Measurements from ENCODE around the gene CHMP4B.

The CHMP4B gene

DNA sequence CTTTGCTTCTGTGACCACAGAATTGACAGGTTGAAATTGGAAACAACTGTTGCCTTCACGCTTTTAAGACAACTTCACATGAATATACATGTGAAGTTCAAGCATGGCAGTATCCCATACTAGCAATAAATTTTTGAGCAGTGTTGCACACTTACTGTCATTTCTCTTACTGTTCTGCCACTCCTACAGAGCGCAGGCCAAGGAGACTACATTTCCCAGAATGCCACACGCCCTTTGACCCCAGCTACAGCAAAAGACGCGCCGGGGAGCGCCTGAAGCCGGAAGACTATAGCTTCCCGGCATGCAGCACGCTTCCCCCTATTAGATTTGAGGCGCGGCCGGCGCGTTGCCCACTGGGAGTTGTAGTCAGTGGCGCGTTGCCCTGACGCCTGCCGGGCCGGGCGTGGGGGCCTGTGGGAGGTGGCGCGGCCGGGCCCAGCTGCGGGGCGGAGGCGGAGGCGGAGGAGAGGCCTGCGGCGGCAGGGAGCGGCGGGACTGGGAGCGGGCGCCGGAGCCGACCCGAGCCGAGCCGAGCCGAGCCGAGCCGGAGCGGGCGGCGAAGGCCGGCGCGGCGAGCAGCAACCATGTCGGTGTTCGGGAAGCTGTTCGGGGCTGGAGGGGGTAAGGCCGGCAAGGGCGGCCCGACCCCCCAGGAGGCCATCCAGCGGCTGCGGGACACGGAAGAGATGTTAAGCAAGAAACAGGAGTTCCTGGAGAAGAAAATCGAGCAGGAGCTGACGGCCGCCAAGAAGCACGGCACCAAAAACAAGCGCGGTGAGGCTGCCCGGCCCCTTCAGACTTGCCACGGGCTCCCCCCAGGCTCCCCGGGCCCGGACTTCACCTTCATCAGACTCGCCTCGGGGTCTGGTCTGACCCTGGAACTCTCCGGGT is at the start of gene CHMP4B:
Gene CHMP4B (plus strand): TSS at position 464 of the 891 bp plus-strand sequence. CDS start 121 bp downstream, at position 585.
- DNase-seq, result peak; percentile 99

DNA sequence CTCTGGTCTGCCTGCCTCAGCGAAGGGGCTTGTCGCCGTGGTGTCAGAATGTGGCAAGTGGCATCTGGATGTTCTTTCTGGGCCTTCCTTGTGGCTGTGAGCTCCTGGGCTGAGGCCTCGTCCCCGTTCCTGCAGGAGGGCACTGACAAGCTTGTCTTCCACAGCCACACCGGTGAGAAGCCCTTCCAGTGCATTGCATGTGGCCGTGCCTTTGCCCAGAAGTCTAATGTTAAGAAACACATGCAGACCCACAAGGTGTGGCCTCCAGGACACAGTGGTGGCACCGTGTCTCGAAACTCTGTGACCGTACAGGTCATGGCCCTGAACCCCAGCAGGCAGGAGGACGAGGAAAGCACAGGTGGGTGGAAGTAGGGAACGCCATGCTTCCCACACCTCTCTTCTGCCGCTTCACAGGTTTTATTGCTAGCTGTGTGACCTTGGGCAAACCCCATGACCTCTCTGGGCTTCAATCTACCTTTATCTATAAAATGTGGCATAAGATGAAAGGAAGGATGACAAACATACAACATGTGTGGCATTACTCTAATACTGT is 49.4 kb upstream of the CHMP4B start:
- DNase-seq, result no peak

DNA sequence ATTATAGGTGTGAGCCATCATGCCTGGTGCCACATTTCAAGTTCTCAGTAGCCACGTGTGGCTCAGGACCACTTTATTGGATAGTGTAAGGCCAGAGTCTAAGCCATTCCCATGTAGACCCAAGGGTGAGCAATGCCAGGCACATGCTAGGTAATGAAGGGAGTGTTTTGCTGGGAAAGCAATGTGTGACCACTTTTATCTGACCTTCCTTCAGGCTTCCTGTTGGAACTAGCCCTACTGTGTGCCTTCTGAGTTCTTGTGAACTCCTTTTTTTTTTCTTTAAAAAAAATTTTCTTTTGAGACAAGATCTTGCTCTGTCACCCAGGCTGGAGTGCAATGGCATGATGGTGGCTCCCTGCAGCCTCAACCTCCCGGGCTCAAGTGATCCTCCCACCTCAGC is 46.0 kb upstream of the CHMP4B start:
- no peak for DNase-seq

- no peak for DNase-seq
Observed at GRCh38 chr20:33765592-33765991, 45.6 kb upstream of the CHMP4B start.

- no peak for DNase-seq
Observed at GRCh38 chr20:33766686-33767085, 44.5 kb upstream of the CHMP4B start.

DNA sequence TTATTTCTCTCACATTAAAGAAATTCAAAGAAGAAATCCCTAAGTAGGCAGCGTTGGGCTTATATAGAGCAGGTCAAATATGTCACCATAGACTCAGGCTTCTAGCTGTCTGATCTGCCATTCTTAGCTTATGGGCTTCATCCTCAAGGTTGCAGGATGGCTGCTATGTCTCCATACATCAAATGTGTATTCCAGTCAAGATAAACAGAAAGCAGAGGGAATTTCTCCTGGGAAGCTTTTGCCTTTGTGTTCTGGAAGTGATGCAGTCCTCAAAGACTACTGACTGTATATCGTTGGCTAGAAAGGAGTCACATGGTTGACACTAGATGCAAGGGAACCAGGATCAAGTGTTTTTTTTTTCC is 43.4 kb upstream of the CHMP4B start:
- DNase-seq, result no peak

DNA sequence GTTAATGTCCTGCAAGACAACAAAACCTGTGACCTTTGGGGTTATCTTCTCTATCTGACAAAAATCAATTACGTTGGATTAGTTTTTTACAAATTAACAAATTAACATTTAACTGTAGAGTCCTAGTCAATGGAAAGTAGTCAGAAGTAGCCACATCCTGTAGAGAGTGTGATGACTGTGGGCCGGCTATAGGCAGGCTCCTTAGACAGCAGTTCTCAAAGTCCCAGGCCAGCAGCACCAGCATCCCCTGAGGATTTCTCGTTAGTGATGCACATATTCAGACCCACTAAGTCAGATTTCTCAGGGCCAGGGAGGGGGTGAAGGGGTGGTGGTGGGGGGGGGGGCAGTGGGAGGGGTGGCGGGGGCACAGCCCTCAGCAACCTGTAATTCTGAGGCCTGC is 42.1 kb upstream of the CHMP4B start:
- DNase-seq, result no peak

DNA sequence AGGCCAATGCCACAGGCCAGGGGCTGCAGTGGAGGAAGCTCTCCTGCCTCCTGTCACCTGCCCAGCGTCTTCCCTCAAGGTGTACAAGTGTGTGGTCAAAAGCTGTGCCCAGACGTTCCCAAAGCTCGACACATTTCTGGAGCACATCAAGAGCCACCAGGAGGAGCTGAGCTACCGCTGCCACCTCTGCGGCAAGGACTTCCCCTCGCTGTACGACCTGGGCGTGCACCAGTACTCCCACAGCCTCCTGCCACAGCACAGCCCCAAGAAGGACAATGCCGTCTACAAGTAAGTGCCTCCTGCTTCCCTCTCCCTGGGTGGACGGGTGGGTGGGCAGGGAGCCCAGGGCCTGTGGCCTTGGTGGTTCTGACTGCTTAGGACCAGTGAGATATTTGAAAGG is 41.1 kb upstream of the CHMP4B start:
- DNase-seq, result no peak

- no peak for DNase-seq
Observed at GRCh38 chr20:33771938-33772337, 39.2 kb upstream of the CHMP4B start.

GRCh38 chr20:33772439-33772838 is 38.7 kb upstream of the CHMP4B start:
- DNase-seq, result no peak

GRCh38 chr20:33773412-33774089 is 37.6 kb upstream of the CHMP4B start:
- peak; percentile 16 for DNase-seq

GRCh38 chr20:33777816-33778215 is 33.3 kb upstream of the CHMP4B start:
- no peak for DNase-seq

DNA sequence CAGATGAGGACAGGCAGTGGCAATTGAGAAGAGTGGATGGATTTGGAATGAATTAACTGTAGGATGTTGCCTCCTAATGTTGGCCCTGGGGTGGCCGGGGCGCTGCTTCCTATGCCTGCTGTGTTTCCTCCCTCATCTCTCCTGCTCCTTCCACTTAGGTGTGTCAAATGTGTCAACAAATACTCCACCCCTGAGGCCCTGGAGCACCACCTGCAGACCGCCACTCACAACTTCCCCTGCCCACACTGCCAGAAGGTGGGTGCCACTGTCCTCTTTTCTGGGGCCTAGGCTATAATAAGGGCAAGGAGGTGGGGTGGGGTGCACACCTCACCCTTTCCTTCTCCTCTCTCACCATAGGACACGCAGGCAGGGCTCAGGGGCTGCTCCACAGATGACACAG is 30.0 kb upstream of the CHMP4B start:
- no peak for DNase-seq

DNA sequence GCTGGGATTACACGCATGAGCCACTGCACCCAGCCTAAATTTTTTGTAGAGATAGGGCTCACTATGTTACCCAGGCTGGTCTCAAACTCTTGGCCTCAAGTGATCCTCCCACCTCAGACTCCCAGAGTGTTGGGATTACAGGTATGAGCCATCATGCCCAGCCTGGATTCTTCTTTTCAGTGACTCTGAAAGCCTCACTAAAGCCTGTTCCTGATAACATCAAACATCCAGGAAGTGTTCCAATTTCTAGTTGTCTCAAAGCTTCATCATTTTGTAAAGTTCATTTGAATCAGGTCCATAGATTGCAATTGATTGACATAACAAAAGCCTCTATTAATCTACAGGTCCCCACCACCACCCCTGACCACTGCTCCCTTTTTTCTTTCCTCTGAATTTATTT is 29.2 kb upstream of the CHMP4B start:
- DNase-seq, result no peak

DNA sequence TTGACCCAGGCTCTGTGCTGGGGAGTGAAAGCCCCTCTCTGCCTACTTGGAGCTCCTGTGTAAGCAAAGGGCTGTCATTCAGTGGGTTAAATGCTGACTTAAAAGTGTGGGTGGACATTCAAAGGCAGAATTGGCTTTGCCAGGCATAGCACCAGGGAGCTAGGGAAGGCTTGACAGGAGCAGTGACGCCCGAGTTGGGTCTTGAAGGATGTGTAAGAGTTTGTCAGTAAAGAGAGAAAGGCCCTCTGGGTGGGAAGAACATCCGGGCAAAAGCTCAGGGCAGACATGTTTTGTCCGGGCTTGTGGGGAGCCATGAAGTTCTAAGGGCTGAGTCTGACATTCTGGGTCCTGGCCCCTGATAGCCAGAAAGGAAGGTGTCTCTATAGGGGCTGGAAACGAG is 27.9 kb upstream of the CHMP4B start:
- DNase-seq, result no peak

GRCh38 chr20:33783818-33784217 is 27.3 kb upstream of the CHMP4B start:
- DNase-seq, result no peak

- DNase-seq, result no peak
Observed at GRCh38 chr20:33784225-33784624, 26.9 kb upstream of the CHMP4B start.

DNA sequence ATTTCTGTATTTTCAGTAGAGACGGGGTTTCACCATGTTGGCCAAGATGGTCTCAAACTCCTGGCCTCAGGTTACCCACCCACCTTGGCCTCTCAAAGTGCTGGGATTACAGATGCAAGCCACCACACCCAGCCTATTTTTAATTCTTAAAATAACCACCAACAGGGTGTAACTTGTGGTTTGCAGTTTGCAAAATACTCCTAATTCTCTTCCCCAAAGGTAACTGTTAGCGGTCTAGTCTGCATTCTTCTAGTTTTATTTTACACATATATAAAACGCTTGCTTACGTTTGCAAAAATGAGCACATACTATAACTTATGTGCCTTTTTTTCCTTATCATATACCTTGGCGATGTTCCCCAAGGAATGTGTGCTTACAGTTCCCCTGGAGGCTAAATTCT is 25.6 kb upstream of the CHMP4B start:
- DNase-seq, result no peak

GRCh38 chr20:33787253-33787891 is 23.8 kb upstream of the CHMP4B start:
- no peak for DNase-seq

GRCh38 chr20:33788351-33789049 is 22.6 kb upstream of the CHMP4B start:
- no peak for DNase-seq

DNA sequence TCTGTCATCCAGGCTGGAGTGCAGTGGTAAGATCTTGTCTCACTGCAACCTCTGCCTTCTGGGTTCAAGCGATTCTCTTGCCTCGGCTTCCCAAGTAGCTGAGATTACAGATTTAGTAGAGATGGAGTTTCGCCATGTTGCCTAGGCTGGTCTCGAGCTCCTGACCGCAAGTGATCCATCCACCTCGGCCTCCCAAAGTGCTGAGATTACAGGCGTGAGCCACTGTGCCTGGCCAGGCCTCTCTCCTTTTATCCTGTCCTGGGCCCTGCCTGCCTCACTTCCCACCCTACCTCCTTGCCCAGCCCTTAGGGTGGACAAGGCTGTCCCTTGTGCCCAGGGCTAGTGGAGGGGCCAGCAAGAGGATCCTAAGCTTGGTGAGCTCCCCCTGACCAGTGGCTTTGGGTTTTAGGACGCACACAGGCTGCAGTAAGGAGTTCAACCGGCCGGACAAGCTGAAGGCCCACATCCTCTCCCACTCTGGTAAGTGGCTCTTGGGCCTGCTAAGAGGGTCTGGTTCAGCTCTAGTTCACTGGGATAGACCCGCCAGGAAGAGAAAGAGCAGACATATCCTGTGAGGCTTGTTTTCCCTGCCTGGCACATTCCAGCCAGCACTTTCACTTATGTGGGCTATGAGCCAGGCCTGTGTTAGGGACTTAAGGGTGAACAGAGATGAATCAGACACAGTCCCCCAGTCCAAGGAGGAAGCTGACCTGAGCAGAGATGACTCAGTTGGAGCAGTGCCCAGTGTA is 21.9 kb upstream of the CHMP4B start:
- DNase-seq, result peak; percentile 95

DNA sequence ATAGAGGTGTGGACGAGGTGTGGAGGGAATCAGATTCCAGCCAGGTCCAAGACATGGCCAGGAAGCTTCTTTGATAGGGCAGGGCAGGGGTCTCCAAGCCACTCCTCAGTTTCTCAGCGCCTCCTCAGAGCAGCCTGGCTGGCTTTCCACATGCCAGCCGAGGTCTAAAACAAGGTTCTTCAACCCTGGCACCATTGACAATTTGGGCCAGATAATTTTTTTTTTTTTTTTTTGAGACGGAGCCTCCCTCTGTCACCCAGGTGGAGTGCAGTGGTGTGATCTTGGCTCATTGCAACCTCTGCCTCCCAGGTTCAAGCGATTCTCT is 21.3 kb upstream of the CHMP4B start:
- no peak for DNase-seq
